ENCODE data around the gene TEX264. TPM values are rescaled to one million over a fixed set of nuclear protein-coding genes. Genes with fewer than 3 reads are reported as not detected.
"Not testable (repeated sequence)": the region's sequence is repeated elsewhere in the genome, so short reads cannot be mapped to it uniquely, and the experiment has no call there.

The TEX264 gene
- 28.9 TPM for polyA plus RNA-seq (ENCODE audit: insufficient read length)

- DNase-seq, result peak; percentile 87
These were observed at the start of gene TEX264 for GRCh38 chr3:51670823-51671733. TSS of gene TEX264 (plus strand) at chr3:51671252. CDS start at chr3:51674305, 3,053 bp downstream.

- no peak for DNase-seq
These were observed 48.6 kb upstream of the TEX264 start for GRCh38 chr3:51622413-51622812.

DNA sequence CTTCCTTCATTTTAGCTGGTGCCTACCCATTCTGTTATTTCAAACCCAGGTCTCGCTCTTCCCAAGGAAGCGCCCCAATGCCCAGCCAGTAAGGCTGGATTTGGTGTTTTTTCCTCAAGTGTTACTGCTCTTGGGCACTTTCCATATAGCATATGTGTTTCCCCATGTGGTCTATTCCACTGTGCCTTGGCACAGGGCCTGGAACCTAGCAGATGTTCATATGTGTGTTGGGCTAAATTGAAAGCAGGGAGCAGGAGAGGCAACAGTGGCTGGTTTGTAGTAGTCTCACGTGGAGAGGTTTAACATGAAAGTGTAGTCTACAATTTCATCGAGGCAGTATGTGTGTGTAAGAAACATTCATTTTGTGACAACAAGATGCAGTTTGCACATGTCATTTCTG is 48.2 kb upstream of the TEX264 start:
- DNase-seq, result peak; percentile 29

DNA sequence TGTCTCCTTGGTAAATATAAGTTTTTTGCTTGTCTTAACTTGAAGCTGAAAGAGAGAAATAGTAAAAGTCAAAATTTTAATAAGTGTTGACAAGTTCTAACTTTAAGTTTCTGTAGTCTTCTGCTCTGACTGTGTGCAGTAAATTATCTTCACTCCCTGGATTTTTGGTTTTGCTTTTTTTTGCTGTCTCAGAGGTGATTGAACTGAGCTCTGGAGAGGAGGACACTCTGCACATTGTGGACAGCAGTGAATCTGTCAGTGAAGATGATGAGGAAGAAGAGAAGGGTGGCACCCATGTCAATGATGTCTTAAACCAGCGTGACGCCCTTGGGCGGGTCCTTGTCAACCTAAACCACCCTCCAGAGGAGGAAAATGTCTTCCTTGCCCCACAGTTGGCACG is 40.5 kb upstream of the TEX264 start:
- DNase-seq, result no peak

- no peak for DNase-seq
These were observed 33.7 kb upstream of the TEX264 start for GRCh38 chr3:51637144-51637940.

- DNase-seq, result peak; percentile 12
These were observed 33.0 kb upstream of the TEX264 start for GRCh38 chr3:51637941-51638471.

DNA sequence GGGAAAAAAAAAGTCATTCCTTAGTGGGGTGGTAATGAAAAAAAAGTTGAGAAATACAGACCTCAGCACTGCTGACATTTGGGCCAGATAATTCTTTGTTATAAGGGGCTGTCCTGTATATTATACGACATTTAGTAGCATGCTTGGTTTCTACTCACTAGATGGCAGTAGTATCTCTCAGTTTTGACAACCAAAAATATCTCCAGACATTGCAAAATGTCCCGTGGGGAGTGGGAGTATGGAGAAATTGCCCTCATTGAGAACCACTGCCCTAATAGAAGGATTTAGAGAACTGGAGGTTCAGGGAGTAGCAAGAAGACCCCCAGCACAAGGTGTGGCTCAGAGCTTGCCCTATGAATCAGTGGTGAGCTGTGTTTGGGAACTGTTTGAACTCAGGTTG is 28.6 kb upstream of the TEX264 start:
- DNase-seq, result no peak

- no peak for DNase-seq
These were observed 25.0 kb upstream of the TEX264 start for GRCh38 chr3:51646091-51646490.

- not testable (repeated sequence) for DNase-seq
These were observed 18.9 kb upstream of the TEX264 start for GRCh38 chr3:51652103-51652502.

GRCh38 chr3:51653409-51653808 is 17.6 kb upstream of the TEX264 start:
- DNase-seq, result not testable (repeated sequence)

DNA sequence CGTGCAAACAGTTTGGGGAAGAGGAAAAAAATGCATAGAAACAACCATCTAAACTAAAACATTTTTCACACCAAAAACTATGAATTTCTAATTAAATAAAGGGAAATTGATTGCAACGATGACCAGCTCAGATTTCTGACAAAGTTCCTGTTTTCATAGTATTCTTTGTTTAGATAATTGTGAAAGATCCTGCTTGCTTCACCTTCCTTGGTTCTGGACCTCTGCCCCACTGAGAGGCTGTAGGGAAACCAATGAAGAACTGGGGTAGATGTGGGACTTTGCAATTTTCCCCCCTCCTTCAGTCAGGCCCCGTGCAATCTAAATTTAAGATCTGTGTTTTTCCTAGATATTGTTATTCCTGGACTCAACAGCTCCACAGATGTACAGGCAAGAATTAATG is 13.8 kb upstream of the TEX264 start:
- DNase-seq, result no peak

- no peak for DNase-seq
These were observed 11.1 kb upstream of the TEX264 start for GRCh38 chr3:51659942-51660341.

DNA sequence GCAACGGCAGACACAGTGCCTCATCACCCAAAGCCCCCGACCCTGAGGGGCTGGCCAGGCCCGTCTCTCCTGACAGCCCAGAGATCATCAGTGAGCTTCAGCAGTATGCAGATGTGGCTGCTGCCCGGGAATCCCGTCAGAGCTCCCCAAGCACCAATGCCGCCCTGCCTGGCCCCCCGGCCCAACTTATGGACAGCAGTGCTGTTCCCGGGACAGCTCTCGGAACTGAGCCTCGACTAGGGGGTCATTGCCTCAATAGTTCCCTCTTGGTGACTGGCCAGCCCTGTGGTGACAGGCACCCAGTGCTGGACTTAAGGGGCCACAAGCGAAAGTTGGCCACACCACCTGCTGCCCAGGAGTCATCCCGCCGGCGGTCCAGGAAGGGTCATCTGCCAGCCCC is 8.6 kb upstream of the TEX264 start:
- DNase-seq, result no peak

- no peak for DNase-seq
These were observed 2.3 kb upstream of the TEX264 start for GRCh38 chr3:51668756-51669155.

- DNase-seq, result peak; percentile 60
These were observed 1.6 kb upstream of the TEX264 start for GRCh38 chr3:51669241-51670052.

DNA sequence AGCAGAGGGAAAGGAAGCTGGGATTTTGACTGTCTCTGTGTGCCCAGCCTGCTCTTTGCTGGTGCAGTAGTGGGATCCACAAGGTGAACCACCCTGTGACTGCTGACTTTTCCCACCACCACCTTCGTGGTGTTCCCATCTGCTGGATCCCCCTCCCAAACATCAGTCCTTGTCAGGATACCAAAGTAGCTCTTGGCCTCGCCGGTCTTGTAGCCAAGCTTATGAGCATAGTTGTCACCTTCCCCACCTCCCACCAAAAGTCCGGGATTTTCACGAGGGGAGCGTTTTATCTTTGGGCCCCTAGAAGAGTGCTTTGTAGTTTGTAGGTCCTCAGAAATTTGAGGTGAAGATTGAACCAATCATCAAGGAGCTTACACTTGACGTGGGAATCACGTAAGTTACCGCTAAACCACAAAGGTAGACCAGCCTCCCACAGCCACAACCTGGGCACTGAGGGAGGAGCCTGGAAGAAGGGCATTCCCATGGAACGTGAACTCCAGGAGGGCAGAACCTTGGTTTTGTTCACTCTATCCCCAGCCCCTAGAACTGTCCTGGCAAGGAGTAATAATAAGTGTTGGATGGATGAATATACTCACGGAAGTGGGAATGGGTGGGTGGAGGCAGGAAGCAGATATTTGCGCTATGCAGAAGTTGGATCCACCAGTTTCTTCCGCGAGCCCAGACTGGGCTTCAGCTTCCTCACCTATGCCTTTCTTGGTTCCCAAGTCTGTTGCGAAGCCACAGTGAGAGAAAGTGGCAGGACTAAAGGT is 814 bp upstream of the TEX264 start:
- no peak for DNase-seq

GRCh38 chr3:51671734-51672475 is 853 bp downstream of the TEX264 start:
- peak; percentile 51 for DNase-seq

DNA sequence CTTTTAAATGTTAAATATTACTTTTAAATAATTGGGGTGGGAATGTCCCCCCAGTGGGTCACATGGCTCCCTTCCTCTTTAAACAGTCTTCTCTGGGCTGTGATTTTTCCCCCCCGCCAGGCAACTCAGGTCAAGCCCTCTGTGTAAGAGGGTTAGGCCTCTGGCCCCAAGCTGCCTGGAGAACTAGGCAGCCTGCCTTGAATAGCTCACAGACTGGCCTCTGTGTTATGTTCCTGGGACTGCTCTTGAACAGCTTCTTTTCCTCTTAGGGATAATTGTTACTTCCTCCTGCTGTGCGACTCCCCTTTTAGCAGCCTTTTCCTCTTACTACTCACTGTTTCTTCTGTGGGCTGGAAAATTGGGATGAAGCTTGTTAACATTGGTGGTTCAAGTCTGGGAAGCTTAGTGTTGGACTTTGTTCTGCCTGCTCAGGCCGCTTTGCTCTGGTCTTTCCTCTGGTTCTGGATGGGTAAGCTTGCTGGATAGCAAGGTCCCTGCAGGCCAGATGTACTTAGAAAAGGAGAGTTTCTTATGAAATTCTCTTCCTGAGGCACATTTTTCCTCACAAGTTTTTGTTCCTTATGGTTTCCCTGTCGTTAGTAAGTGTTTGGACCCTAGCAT is 2.2 kb downstream of the TEX264 start:
- DNase-seq, result no peak

DNA sequence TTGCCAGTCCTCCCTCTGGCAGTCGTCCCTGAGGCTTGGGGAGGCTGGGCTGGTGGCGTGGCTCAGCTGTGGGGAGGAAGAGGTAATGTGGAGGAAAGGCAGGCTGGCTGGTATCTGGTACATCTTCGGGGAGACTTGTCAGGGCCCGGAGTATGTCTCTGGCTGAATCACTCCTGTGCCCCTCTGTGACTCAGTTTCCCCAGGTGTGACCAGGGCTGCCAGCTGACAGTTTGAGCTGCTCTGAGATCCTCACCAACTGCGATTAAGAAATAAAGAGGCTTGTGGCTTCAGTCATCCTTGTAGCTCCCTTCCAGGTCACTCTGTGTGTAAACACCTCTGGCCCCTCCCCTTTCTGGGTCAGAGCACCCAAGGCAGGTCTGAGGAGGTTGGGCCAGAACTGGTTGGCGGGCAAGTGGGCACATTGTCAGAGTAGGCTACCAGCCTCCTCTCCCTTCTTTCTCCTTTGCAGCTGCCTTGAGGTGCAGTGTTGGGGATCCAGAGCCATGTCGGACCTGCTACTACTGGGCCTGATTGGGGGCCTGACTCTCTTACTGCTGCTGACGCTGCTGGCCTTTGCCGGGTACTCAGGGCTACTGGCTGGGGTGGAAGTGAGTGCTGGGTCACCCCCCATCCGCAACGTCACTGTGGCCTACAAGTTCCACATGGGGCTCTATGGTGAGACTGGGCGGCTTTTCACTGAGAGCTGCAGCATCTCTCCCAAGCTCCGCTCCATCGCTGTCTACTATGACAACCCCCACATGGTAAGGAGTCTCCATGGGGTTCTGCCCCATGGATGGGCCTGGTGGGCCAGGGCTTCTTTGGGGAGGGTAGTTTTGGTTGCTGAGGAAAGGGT is 3.0 kb downstream of the TEX264 start:
- DNase-seq, result no peak
